CD4-positive, alpha-beta T cell treated with Interleukin-6 at 100 ng/mL for 8 hours (primary cell): ENCODE data around the gene CBARP.
"Not testable (repeated sequence)": the region's sequence is repeated elsewhere in the genome, so short reads cannot be mapped to it uniquely, and the experiment has no call there.

Experiments
- DNase-seq: peaks from one replicate; pipeline ENCODE4 v3.0.0-alpha.2; 2020; ENCODE audit warnings: mixed read lengths, low spot score

CBARP gene

GRCh38 chr19:1210227-1210538, 27.6 kb downstream of the CBARP start:
- DNase-seq: no peak

- DNase-seq: not testable (repeated sequence)
These were observed 29.0 kb downstream of the CBARP start for GRCh38 chr19:1208830-1209229.

GRCh38 chr19:1206864-1207450, 30.8 kb downstream of the CBARP start:
- peak; percentile 21 for DNase-seq

- DNase-seq: no peak
These were observed 31.5 kb downstream of the CBARP start for GRCh38 chr19:1206150-1206863.

- peak; percentile 98 for DNase-seq
These were observed 32.4 kb downstream of the CBARP start, which contains the start of gene STK11 for GRCh38 chr19:1205114-1206099. Gene STK11, plus strand, starts transcription at chr19:1205778. Its CDS starts 1,136 bp downstream, at chr19:1206914.

GRCh38 chr19:1200614-1201013, 37.2 kb downstream of the CBARP start:
- DNase-seq: not testable (repeated sequence)

GRCh38 chr19:1199531-1199930, 38.3 kb downstream of the CBARP start:
- DNase-seq: no peak

- DNase-seq: peak; percentile 69
These were observed 48.4 kb downstream of the CBARP start for GRCh38 chr19:1189419-1189818.

- no peak for DNase-seq
These were observed 54.1 kb downstream of the CBARP start for GRCh38 chr19:1183543-1184172.

GRCh38 chr19:1182727-1183126, 55.1 kb downstream of the CBARP start:
- DNase-seq: no peak

- no peak for DNase-seq
These were observed 55.7 kb downstream of the CBARP start for GRCh38 chr19:1182068-1182467.

GRCh38 chr19:1181606-1182005, 56.2 kb downstream of the CBARP start:
- DNase-seq: no peak
